Right kidney (tissue), 1 donor: ENCODE data around the gene CNIH2.
"Not testable (repeated sequence)": the region's sequence is repeated elsewhere in the genome, so short reads cannot be mapped to it uniquely, and the experiment has no call there.

Source experiments
- DNase-seq: peaks from one replicate; pipeline ENCODE4 v3.0.0-alpha.2; 2016

The CNIH2 gene

GRCh38 chr11:66291303-66291705, 13.3 kb downstream of the CNIH2 start:
- no peak for DNase-seq

- DNase-seq, result no peak
These were observed 13.9 kb downstream of the CNIH2 start, which contains the start of gene TMEM151A for GRCh38 chr11:66291706-66292542. TMEM151A (plus strand) TSS chr11:66291894; CDS start chr11:66292014, 120 bp downstream.

GRCh38 chr11:66292543-66293332, 14.8 kb downstream of the CNIH2 start:
- DNase-seq, result no peak

- no peak for DNase-seq
These were observed 15.4 kb downstream of the CNIH2 start for GRCh38 chr11:66293352-66293751.

- no peak for DNase-seq
These were observed 16.0 kb downstream of the CNIH2 start for GRCh38 chr11:66293777-66294625.

GRCh38 chr11:66294626-66295620, 16.9 kb downstream of the CNIH2 start:
- no peak for DNase-seq

- no peak for DNase-seq
These were observed 19.6 kb downstream of the CNIH2 start for GRCh38 chr11:66297610-66298009.

GRCh38 chr11:66299186-66299585, 21.2 kb downstream of the CNIH2 start:
- no peak for DNase-seq

GRCh38 chr11:66302656-66303055, 24.7 kb downstream of the CNIH2 start:
- no peak for DNase-seq

- no peak for DNase-seq
These were observed 31.5 kb downstream of the CNIH2 start for GRCh38 chr11:66309475-66309874.

- no peak for DNase-seq
These were observed 32.3 kb downstream of the CNIH2 start for GRCh38 chr11:66310324-66310723.

- DNase-seq, result not testable (repeated sequence)
These were observed 32.9 kb downstream of the CNIH2 start for GRCh38 chr11:66310803-66311440.

GRCh38 chr11:66311470-66311964, 33.5 kb downstream of the CNIH2 start:
- no peak for DNase-seq

GRCh38 chr11:66311965-66312548, 34.1 kb downstream of the CNIH2 start:
- DNase-seq, result peak; percentile 99

GRCh38 chr11:66312549-66313320, 34.8 kb downstream of the CNIH2 start:
- DNase-seq, result peak; percentile 84

- DNase-seq, result no peak
These were observed 35.6 kb downstream of the CNIH2 start for GRCh38 chr11:66313321-66314185.

GRCh38 chr11:66314186-66314501, 36.2 kb downstream of the CNIH2 start:
- DNase-seq, result no peak
